Measurements from ENCODE around the gene LBX2. TPM values are rescaled to one million over a fixed set of nuclear protein-coding genes. Genes with fewer than 3 reads are reported as not detected.

The LBX2 gene
- total and polyA plus RNA-seq, 9 of the 15 experiments (the other 6 are each of a cell fraction or from before 2014, with no cell fraction given): 0.39 to 6.2 (median 1.8) TPM; not detected in 1

GRCh38 chr2:74529357-74530238 is 30.2 kb upstream of the LBX2 start, which contains the start of the genes AUP1 and HTRA2 (continued):
- TF ChIP-seq ZNF79 (CRISPR knock-in tag; IDR thresholded peaks at IDR 0.05; ENCODE audit: low read depth): no peak
- TF ChIP-seq HDAC6 (IDR thresholded peaks at IDR 0.05; ENCODE audit: low read depth, low read length): no peak
- no peak for TF ChIP-seq ZNF431 (CRISPR knock-in tag; IDR thresholded peaks at IDR 0.05)
- peak; percentile 93 for TF ChIP-seq TAF7 (tag; IDR thresholded peaks at IDR 0.05)
- no peak for TF ChIP-seq CCAR2 (IDR thresholded peaks at IDR 0.05; ENCODE audit: low read depth, low read length)
- TF ChIP-seq HMBOX1 (IDR thresholded peaks at IDR 0.05): no peak
- TF ChIP-seq EP400 (IDR thresholded peaks at IDR 0.05): peak; percentile 90
- no peak for TF ChIP-seq ELK1 (CRISPR knock-in tag; IDR thresholded peaks at IDR 0.05)
- no peak for TF ChIP-seq ZNF655 (CRISPR knock-in tag; IDR thresholded peaks at IDR 0.05)
- no peak for TF ChIP-seq TAL1 (IDR thresholded peaks at IDR 0.05)
- TF ChIP-seq SP1 (CRISPR knock-in tag; IDR thresholded peaks at IDR 0.05): peak; percentile 72
- TF ChIP-seq TFE3 (CRISPR knock-in tag; IDR thresholded peaks at IDR 0.05): no peak
- TF ChIP-seq ZNF232 (CRISPR knock-in tag; IDR thresholded peaks at IDR 0.05): 0 out of 2 replicates have a peak, but pooled peaks have one; percentile 1
- peak; percentile 39 for TF ChIP-seq NFIC (IDR thresholded peaks at IDR 0.05)
- TF ChIP-seq MNT (conservative IDR thresholded peaks at IDR 0.05): peak; percentile 52 to 80
- peak; percentile 95 for TF ChIP-seq POLR2A (conservative IDR thresholded peaks at IDR 0.05)
- TF ChIP-seq FIP1L1 (IDR thresholded peaks at IDR 0.05; ENCODE audit: low read depth, low read length, poor library complexity, severe bottlenecking): peak; percentile 94
- no peak for TF ChIP-seq EGR1 (conservative IDR thresholded peaks at IDR 0.05)
- TF ChIP-seq MEF2A (IDR thresholded peaks at IDR 0.05; ENCODE audit: control insufficient read depth, low read depth, low read length): no peak
- TF ChIP-seq ZNF146 (CRISPR knock-in tag; IDR thresholded peaks at IDR 0.05; ENCODE audit: unreplicated experiment): no peak
- TF ChIP-seq PTBP1 (IDR thresholded peaks at IDR 0.05; ENCODE audit: low read depth, low read length): no peak
- TF ChIP-seq MAFF (IDR thresholded peaks at IDR 0.05; ENCODE audit: low read length): no peak

All from K562 (cell line).